Measurements from ENCODE around the gene ROS1. TPM values are rescaled to one million over a fixed set of nuclear protein-coding genes. Genes with fewer than 3 reads are reported as not detected.

ROS1 gene
- polyA plus RNA-seq, 1 experiment, result not detected

DNA sequence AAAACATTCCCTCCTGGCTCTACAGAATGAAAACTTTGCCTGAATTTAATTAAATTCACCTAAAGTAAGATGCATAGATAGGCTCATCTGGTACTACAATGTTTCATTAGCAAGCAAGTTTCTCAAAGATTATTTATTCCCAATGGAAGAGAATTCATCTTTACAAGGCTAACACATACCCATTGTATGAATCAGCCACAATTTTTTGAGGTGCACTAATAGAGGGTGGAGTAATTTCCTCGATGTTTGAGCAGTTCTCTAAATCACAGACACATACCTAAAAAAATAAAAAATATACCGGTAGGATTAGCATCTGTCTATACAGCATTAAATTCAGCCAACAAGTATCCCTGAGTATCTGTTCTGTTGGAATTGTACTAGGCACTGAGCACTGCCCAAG lies 32.7 kb downstream of the ROS1 start:
- DNase-seq (ENCODE audit: low read depth, low spot score), result no peak
- no peaks in the 10 kb centered on the region for H3K27me3 ChIP-seq (ENCODE audit: control insufficient read depth, insufficient read depth, low read length)
- POLR2A ChIA-PET, result no interaction called here
- H3K9me3 ChIP-seq (ENCODE audit: control insufficient read depth, insufficient read depth, low read length), result no peaks in the 10 kb centered on the region
- CTCF ChIA-PET, result interaction anchor here (2.7 kb wide), 1 partner anchor 212 kb away, joined by 9 read pairs; no protein-coding TSS in a partner anchor
- TF ChIP-seq, protein P1, sequence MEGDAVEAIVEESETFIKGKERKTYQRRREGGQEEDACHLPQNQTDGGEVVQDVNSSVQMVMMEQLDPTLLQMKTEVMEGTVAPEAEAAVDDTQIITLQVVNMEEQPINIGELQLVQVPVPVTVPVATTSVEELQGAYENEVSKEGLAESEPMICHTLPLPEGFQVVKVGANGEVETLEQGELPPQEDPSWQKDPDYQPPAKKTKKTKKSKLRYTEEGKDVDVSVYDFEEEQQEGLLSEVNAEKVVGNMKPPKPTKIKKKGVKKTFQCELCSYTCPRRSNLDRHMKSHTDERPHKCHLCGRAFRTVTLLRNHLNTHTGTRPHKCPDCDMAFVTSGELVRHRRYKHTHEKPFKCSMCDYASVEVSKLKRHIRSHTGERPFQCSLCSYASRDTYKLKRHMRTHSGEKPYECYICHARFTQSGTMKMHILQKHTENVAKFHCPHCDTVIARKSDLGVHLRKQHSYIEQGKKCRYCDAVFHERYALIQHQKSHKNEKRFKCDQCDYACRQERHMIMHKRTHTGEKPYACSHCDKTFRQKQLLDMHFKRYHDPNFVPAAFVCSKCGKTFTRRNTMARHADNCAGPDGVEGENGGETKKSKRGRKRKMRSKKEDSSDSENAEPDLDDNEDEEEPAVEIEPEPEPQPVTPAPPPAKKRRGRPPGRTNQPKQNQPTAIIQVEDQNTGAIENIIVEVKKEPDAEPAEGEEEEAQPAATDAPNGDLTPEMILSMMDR (IDR thresholded peaks at IDR 0.05; ENCODE audit: low read depth, low read length), result no peak
- no peak overlapping the region for H3K27ac ChIP-seq (ENCODE audit: low read depth, low read length)
- H3K4me3 ChIP-seq (ENCODE audit: low read depth, low read length), result no peak overlapping the region

DNA sequence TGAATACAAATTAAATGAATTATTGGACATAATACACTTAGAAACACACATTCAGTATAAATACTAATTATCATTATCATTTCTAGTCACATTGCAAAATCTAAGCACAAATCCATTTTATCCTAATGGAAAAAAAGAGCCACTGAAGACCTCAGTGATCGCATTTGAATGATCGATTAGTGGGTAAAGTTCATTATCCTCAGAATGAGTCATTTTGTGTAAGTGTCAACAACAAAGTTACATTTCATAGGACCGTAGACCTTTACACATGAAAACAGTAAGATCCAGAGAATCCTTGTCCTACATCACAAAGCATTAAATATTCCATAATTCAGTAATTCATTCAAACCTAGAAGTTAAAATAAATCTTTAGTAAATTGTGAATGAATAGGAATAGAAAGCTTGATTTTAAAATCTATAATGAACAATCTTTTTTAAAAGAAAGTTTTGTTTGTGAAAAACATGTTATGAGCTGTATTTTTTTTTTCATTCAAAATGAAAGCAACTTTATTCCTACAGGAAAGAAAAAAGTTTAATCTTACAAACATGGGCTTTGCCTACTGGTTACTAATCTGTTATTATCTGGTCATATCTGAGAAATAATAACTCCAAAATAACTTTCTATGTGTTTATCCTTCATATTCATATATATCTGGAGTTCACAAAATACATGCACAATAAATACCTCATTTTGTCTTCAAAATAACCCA lies 33.7 kb downstream of the ROS1 start:
- H3K27me3 ChIP-seq (ENCODE audit: control insufficient read depth, insufficient read depth, low read length), result no peaks in the 10 kb centered on the region
- H3K9me3 ChIP-seq (ENCODE audit: control insufficient read depth, insufficient read depth, low read length), result no peaks in the 10 kb centered on the region
- TF ChIP-seq, protein P1 (IDR thresholded peaks at IDR 0.05; ENCODE audit: low read depth, low read length), result no peak
- POLR2A ChIA-PET, result no interaction called here
- no peak overlapping the region for H3K27ac ChIP-seq (ENCODE audit: low read depth, low read length)
- CTCF ChIA-PET, result interaction anchor here (1.8 to 2.7 kb wide), 2 partner anchors 8 to 213 kb away, joined by 5 to 9 read pairs; no protein-coding TSS in a partner anchor
- DNase-seq (ENCODE audit: low read depth, low spot score), result no peak
- H3K4me3 ChIP-seq (ENCODE audit: low read depth, low read length), result no peak overlapping the region

DNA sequence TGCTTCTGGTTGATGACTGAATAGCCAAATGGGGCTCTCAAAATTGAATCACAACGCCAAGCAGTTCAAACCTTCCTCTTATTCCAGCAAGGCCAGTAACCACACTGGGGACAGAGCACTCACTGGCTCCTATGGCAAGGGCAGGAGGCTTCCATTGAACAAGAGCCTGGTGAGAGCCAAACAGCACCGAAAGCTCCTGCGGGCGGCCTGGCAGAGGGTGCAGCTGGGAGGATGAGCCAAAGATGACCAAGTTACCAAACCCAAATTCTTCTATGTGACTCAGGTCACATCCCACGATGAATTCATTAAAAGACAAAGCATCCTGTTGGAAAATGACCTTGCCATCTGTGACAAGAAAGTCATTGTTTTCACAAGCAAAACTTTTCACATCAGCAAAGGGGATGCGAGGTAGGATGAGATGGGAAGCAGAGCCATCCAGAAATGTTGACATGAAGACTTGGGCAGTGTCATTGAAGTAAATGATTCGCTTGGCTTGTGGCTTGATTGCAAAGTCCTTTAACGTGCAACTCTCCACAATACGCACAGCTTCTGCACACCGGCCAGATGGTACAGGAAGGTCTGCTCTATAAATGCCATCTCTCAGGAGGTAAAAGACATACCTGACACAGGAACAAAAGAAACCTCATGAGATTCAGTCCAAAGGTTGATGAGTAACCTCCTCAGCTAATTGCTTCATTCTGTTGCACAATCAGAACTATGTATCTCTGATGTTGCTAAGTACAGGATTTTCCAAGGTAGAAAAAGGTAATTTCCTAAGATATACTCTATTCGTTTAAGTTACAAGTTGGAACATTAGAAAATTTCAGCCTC lies 36.3 kb downstream of the ROS1 start:
- ChIA-PET POLR2A (no interaction called here), CTCF (no interaction called here)
- no peak for DNase-seq (ENCODE audit: low read depth, low spot score)
- Histone ChIP-seq H3K9me3 (ENCODE audit: control insufficient read depth, insufficient read depth, low read length) (no peaks in the 10 kb centered on the region), H3K27ac (ENCODE audit: low read depth, low read length) (no peak overlapping the region), H3K4me3 (ENCODE audit: low read depth, low read length) (no peak overlapping the region), H3K27me3 (ENCODE audit: control insufficient read depth, insufficient read depth, low read length) (no peaks in the 10 kb centered on the region)
- TF ChIP-seq, protein P1 (IDR thresholded peaks at IDR 0.05; ENCODE audit: low read depth, low read length), result no peak

DNA sequence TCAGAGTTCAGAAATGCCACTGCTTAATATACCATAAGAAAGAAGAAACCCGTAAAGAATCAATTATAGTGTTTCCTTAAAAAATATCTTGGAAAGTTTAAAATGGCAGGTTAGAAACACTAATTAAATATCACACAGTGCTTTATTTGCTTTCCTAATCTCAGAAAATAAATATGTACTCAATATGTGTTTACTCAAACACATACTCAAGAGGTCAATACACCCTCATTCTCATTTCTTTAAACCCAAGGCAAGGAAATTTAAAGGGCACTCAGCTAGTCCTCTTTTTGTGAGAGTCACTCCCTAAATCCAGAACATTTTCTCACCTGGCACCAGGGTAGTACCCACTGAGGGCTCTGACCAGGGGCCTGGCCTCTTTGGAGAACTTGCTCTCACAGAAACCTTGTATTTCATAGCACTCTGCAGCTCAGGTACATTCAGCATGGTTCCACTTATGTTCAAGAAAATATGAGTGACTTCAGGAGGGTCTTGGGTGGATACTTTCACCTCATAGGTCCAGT lies 38.2 kb downstream of the ROS1 start:
- H3K4me3 ChIP-seq (ENCODE audit: low read depth, low read length), result no peak overlapping the region
- no peaks in the 10 kb centered on the region for H3K9me3 ChIP-seq (ENCODE audit: control insufficient read depth, insufficient read depth, low read length)
- H3K27ac ChIP-seq (ENCODE audit: low read depth, low read length), result no peak overlapping the region
- TF ChIP-seq, protein P1 (IDR thresholded peaks at IDR 0.05; ENCODE audit: low read depth, low read length), result no peak
- DNase-seq (ENCODE audit: low read depth, low spot score), result no peak
- POLR2A ChIA-PET, result no interaction called here
- H3K27me3 ChIP-seq (ENCODE audit: control insufficient read depth, insufficient read depth, low read length), result no peaks in the 10 kb centered on the region
- CTCF ChIA-PET, result no interaction called here

DNA sequence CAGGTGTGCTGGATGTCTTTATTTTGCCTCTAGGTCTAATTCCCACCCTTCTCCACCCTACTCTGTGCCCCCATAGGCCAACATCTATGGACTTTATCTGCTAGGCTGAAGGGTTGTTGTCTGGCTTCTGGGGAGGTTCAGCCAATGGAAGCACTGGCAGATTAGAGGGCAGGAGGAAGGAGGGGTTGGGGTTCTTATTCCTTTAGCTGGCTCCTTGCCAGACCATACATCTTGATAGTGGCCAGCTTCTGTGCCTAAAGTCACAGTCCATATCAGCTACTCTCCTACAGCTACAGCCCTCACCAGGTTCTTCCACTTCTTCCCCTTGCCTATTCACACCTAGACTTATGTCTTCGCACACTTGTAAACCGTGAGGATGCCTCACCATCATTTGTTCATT lies 41.1 kb downstream of the ROS1 start:
- POLR2A ChIA-PET, result no interaction called here
- DNase-seq (ENCODE audit: low read depth, low spot score), result no peak
- Histone ChIP-seq H3K27me3 (ENCODE audit: control insufficient read depth, insufficient read depth, low read length) (no peaks in the 10 kb centered on the region), H3K4me3 (ENCODE audit: low read depth, low read length) (no peak overlapping the region), H3K27ac (ENCODE audit: low read depth, low read length) (no peak overlapping the region), H3K9me3 (ENCODE audit: control insufficient read depth, insufficient read depth, low read length) (no peaks in the 10 kb centered on the region)
- CTCF ChIA-PET, result no interaction called here
- TF ChIP-seq, protein P1 (IDR thresholded peaks at IDR 0.05; ENCODE audit: low read depth, low read length), result no peak

All from AG04450 (cell line).